NCI-H446 treated with DMSO at 0.1 percent for 48 hours (cell line): Measurements from ENCODE around the gene FGF1.

Experiments
- DNase-seq: peaks from one replicate; lab custom pipeline; 2025; lab: John Stamatoyannopoulos, UW

FGF1 gene

DNA sequence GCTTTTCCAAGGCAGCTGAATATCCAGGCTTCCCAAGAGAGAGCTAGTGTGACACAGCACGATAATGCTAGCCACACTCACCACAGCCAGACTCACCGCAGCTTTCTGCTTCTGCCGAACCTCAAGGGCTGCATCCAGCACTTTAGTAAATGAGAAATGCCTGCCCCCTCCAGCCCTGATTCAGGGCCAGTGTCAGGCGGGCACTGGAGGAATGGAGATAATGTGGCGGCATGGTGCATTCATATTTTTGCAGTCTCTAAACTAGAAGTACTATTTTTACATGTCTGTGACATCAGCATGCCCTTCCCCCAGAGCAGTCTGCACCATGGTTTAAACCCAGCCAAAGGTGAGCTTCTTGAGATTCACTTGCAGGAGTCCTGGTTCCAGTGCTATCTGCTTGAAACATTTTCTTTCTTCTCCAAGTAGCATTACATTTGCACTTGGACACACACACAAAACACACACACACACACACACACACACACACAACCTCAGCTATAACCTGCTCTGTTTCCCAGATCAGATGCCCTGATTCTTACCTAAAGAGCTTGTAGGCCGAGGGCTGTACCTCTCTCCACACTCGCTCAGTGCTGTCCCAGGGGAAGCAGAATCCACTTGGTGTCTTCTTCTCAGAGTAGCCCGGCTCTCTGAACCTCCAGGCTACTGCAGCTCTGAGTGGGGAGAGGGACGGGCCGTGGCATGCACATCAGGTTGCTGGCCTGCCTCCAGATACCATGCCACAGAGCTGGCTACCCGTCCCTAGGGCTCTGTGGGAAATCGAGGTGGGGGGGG lies at the start of gene FGF1:
TSS of gene FGF1 (minus strand) at position 673 of the 792 bp plus-strand sequence. CDS start 71,963 bp downstream, outside the sequence.
- no peak for DNase-seq

DNA sequence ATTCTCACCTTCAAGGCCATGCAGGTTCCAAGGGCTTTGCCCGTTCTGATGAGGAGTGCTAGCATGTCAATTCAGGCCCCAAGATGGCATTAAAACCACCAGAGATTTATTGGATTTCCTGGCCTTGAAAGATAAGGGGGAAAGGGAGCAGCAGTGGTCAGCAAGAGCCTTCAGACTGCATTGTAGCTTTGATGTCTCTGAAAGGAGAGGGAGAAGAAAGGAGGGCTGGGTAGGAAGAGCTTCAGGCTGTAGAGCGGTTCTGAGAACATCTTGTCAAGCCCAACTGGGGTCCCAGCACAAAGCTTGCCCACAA lies 41.8 kb upstream of the FGF1 start:
- DNase-seq, result no peak

DNA sequence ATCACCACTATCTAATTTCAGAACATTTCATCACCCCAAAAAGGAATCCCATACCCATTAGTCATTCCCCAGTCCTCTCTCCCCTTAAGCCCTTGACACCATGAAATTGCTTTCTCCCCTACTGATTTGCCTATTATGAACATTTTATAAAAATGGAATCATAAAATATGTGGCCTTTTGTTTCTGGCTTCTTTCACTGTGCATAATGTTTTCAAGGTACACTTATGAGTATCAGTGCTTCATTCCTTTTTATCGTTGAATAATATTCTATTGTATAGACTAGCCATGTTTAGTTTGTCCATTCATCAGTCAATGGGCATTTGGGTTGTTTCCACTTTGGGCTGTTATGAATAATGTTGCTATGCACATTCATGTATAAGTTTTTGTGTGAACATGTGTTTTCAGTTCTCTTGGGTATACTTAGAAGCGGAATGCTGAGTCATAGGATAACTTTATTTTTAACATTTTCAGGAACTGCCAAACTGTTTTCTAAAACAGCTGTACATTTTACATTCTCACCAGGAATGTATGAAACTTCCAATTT lies 40.4 kb upstream of the FGF1 start:
- no peak for DNase-seq

DNA sequence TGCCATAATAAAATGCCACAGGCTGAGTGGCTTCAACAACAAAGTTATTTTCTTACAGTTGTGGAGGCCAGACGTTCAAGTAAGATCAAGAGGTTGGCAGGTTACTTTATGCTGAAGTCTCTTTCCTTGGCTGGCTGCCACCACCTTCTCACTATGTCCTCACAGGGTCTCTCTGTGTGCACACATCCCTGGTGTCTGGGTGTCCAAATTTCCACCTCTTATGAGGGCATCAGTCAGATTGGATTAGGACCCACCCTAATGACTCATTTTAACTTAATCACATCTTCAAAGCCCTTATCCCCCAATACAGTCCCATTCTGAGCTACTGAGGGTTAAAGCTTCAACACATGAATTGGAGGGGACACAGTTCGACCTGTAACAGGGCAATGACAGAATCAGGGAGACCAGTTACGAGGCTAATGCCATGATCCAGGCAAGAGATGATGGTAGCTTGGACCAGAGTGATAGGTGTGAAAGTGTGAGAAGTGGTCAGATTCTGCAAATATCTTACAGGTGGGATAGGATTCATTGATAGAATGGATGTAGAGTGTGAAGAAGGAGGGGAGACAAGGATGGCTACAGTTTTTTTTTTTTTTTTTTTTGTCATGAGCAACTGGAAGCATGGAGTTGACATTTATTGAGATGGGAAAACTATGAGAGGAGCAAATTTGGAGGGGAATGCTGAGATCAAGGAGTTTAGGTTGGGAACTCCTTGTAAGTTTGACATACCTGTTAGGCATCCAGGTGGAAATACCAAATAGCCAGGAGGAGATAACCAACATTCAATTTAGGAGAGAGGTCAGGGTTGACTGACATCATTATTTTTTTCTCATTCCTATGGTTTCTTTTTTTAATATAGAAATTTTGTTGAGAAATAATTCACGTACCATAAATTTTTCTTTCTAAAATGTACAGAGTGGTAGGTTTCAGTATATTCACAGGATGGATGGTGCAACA lies 39.6 kb upstream of the FGF1 start:
- no peak for DNase-seq

DNA sequence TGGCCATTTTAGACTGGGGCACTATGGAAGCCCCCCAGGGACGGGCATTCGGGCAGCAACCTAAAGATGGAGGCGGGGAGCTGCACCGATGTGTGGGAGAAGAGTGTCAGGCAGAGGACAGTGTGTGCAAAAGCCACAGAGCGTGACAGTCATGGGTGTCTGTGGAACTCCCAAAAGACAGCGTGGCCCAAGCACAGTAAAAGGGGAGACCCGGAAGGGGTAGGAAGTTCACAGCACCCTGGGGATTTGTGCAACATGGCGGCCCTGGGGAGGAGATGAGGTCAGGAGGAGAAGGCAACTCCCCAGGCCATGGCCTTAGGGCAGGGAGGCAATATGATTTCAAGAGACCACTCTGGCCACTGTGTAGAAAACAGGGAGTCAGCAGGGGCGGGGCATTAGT lies 38.9 kb upstream of the FGF1 start:
- no peak for DNase-seq

DNA sequence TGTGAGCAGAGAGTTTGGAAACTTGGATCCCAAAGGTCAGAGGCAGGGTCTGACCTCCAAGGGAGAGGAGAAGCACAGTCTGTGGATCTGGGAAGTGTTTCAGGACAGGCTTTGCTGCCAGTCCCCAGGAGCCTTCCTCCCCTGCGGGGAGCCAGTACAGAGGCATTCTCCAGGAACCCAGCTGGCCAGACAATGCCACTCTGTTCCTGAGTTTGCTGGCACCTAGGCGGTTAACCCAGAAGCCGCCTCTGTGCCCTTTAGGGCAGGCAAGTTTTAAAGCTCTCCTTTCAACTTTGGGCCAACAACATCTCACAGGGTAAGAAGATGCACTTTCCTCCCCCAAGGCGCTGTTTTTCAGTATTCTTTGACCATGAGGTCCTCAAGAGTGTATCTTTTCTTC lies 37.0 kb upstream of the FGF1 start:
- DNase-seq, result no peak

DNA sequence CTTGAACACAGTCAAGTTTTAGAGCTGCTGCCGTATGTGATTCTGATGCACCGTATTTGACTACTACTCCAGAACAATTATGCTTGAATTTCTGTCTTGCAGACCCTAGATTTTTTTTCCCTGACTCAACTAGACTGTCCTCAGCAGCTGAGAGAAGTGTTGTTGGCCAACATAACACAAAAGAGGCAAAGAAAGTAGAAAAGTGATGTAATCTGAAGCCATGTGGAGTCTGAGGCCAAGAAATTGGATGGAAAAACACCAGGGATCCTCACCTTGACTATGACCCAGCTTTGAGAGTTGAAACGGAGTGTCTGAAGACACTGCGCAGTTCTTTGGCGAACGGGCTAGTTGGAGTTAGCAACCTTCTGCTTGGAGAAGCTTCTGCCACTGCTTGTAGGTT lies 36.3 kb upstream of the FGF1 start:
- DNase-seq, result no peak

DNA sequence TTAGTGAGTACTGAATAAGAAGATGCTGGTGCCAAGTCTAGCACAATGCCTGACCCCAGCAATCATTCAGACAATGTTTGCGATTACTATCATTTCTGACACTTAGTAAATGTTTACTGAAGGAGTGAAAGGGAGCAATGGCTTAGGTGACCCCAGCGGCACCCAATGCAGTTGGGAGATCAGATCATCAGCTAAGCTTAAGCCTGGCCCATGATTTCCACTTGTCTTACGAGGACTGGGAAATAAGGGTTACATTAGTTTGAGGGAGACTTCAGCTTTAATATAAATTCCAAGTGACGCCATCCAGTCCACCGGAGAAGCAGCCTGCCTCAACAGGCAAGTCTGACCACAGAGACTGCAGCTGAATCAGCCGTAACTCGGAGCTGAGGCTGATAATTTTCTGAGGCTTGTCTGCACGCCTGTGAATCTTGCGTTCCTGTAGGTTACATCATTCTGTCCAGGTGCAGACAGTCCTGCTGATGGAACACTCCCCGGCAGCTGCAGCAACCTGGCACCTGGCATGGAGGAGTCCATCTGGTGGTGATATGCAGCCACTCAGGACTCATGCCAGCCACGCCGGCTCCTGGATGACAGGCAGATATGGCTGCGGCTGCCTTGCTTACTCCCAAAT lies 34.9 kb upstream of the FGF1 start:
- DNase-seq, result no peak

DNA sequence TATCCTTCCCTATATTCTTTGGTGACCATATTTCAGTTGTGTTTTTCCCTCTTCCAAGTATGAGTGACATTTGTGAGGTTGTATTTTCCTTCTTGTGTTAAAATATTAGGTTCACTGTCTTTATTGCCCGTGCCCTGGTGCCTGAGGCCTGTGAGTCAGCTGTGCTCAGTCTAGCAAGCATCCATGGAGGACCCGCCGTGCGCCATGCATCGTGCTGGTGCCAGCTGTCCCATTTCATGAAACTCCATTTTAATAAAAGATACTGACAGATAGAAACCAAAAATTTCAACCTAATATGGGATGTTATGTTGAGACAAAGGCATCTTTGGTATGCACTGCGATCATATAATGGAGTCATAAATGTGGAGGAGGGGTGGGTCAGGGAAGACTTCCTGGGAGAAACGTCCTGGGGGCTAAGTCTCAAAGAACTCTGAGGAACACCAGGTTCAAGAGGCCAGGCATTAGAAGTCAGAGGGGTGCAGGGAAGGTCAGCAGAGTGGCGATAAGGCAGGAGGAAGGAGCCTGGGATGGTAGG lies 34.0 kb upstream of the FGF1 start:
- no peak for DNase-seq

DNA sequence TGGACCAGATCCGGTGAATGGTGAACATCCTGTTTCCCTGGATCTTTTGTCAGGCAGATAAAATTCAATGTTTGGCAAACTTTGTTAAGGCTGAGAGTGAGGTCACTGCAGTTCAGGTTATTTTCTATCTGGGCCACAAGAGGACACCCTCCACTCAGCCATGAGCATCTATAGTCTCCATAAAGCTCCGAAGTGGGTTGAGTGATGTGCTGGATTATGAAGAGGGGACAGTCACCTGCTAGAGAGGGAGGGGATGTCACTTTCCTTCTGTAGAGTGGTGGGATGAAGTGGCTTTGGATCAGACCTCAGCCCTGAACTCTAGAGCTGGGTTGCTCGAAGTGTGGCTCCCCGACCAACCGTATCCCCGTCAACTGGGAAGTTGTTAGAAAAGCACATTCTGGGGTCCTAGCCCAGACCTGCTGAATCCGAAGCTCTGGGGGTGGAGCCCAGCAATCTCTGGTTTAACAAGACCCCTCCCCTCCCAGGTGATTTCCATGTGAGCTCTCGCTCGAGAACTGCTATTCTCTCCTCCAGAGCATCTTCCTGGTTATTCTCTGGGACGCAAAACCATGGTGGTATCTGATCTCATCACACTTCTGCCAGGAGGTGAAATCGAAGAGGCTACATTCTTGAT lies 31.8 kb upstream of the FGF1 start:
- DNase-seq, result no peak

DNA sequence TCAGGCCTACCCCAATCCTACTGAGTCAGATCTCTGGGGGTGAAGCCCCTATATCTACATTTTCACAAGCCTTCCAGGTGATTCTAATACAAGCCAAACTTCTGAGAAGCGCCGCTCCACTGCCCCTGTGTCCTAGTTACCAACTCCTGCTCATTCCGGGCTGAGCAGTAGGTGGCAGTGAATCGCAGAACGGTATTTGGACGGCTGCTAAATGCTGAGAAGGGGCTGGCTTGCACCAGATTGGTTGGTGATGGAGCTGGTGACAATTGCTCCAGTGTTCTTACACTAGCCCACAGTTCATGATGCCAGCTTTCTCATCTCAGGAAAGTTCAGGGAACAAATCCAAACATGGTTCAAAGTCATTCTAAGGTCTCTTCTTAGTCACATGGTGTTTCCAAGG lies 31.1 kb upstream of the FGF1 start:
- DNase-seq, result no peak

DNA sequence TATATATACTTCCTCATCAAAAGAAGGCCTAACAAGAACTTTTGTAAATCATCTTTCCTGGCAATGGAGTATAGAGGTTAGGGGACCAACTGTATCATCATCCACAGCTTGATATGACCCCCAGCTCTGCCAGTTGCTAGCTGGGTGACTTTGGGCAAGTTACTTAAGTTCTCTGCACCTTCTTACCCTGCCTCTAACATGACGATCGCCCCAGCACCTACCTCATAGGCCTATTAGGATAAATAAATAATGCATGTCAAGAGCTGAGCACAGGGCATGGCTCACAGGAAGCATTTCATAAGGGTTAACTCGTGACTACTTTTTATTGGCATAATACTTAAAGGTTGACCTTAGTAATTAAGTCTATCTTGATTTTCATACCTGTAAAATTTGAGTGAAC lies 29.4 kb upstream of the FGF1 start:
- DNase-seq, result no peak

DNA sequence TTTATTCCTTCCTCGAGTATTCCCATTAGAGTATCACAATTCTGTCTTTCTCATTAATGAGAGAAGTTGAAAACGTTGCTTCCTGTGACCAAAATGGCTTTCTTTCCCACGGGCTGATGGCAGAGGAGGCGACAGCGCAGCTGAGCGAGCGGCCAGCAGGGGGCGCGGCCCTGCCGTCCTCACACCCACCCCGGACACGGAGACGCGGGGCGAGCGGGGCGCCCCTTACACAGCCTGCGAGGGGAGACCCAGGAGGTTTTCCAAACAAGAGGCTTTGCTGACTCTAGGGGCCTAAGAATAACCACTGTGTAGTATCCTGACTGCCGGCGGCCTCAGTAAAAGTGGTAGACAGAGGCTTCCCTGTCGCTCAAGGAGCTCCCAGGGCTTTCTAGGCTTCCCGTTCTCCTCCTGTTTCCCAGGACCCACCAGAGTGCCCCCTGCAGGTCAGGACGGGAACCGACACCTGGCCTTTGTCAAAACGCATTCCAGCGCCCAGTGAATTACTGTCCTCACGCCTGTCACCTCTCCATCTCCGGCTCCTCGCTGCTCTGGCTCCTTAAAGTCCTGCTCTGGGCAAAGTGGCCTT lies 27.3 kb upstream of the FGF1 start:
- peak; percentile 43 for DNase-seq

DNA sequence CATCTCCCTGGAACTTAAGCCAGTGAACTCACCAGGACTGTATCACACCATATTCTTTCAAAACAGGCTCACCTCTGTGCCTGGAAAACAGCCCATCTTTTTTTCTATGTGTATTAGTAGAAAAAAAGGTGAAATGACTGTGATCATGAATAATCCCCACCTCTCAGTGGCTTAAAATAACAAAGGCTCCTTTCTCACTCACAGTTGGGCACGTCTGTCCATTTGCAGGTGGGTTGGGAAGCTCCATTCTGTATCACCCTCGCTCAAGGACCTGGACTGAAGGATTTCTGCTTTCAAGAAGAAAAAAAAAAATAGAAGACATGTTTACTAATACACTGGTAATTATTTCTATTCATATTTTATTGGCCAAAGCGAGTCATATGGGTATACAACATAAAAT lies 17.3 kb upstream of the FGF1 start:
- DNase-seq, result no peak

DNA sequence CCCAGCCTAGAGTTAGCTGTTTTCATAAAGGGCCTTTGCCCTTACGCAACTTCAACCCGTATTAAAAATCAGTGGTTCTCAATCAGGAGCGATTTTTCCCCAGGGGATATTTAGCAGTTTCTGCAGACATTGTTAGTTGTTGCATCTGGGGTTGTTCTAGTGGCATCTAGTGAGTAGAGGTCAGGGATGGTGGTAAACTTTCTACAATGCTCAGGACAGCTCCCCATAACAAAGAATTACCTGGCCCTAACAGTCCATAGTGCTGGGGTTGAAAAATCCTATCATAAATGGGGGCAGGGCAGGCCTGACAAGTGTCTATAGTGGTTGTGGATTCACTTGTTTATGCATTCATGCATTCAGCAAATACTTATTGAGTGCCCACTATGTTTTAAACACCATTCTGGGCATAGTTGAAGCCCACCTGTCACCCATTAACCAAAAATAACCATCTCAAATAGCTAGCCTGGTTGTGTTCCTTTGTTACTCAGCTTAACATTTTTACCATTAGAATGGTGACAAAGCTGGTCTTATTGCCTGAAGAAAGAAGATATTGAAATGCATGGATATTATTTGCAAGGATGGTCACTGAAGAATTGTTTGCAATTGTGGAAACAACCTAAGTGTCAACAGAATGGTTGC lies 15.9 kb upstream of the FGF1 start:
- DNase-seq, result no peak

DNA sequence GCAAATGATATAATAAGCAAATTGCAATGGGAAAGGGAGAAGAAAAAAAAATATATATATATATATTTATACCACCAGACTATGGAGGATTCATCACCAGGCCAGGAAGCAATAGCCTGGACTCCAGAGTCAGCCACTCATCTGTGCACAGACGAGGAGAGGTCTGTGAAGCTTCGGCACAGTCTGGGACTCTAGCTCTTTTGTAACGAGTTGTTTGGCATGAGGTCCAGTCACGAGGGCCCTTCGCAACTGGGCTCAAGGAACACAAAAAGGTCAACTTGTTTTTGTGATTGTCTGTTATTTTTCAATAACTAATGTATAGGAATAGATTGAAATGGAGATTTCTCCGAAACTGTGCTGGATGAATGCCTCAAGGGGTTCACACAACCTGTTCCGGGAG lies 14.7 kb upstream of the FGF1 start:
- DNase-seq, result no peak

DNA sequence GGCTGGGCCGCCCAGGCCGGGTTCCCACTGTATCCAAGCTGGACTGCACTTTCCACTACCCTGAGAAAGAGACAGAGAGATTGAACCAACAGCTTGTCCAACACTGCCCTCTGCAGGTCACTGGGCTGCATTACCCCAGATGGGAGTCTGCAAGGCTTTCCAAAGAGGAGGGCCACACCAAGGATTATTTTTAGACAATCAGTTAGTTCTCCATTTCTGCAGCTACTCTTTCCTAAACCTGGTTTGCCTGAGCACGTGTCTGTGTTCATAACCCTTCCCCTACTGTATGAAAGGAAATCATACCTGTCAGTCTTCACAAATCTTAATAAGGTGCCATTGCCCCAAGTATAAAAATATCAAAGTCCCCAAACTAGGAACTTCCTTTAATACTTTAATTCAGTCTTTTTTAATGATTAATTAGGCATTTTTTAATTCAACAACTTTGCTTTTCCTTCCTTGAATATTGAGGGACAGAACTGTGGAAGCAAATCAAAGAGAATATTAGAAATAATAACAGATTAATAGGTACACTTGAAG lies 13.4 kb upstream of the FGF1 start:
- peak; percentile 22 for DNase-seq

DNA sequence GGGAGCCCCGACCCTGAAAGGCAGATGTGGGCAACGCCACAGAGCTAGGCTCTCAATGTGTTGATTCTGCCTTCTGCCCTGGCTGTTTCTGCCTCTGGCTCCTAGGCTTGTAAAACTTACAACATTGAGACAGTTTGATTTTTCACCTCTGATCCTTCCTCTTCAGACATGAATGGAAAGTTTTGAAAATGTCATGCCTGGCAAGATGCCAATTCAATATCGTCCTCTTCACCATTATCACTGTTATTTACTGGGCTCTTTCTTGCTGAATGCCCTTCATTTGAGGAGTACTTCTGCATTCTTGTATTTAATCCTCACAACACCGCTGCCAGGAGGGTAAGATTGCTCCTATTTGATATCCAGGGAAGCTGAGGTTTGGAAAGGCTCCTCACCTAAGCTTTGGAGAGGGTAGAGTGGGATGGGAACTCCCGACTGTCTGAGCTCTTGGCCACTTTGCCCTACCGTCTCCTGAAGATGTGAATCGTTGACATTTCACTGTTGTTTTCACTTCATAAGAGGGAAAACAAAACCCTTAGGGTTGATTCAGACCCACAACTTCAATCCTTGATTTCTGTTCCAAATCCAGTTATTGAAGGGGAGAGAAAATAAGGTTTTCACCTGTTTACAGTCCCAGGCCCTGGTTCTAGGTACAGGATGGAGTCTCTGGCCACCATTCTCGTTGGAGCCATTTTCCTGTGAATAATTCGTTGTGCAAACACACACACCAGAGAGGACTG lies 12.7 kb upstream of the FGF1 start:
- no peak for DNase-seq

DNA sequence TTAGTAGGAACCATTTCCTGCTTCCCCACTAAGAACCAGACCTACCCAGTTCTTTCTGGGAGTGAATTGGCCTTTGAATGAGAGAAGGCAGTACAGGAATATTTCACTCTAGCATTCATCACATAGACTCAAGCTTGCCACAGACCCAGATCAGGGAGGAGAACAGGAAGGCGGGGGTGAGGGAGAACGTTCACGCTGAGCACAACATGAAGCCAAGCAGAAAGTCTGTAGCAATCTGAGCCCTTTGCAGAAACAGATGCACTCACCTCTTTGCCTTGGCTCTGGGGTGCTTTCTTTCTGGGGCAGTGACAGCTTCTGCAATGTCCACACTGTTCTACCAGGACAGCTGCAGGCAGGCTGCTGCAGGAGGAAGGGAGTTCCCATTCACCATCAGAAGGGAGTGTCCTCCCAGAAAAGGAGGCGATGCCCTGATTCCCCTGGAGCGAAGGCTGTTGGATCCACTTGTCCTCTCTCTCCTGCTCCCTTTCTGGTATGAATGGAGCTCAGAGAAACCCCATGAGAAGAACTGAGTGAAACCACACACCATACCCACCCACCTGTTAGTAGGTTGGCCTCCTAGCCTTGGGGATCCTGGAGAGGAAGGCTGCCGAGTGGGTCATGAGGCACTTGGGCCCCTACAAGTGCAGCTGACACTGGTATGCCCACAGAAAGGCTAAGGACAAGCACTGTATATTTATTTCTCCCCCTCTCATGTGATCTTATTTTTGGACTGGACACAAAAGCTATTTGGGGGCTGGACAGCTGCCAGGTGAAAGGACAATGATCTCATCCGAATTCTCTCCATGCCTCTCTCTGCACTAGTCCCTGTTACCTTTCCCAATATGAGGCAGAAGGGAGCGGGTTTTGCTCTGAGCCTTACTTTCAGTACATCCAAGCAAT lies 11.7 kb upstream of the FGF1 start:
- no peak for DNase-seq
